Measurements from ENCODE around the gene NAIF1.

Gene NAIF1

GRCh38 chr9:128056887-128057723, 10.0 kb downstream of the NAIF1 start:
- Histone ChIP-seq H3K4me3 (ENCODE audit: severe bottlenecking) (no peak overlapping the region), H3K27ac (ENCODE audit: poor library complexity, severe bottlenecking) (no peak overlapping the region), H3K9me3 (ENCODE audit: severe bottlenecking) (no peaks in the 10 kb centered on the region), H3K4me1 (ENCODE audit: insufficient read depth, poor library complexity, severe bottlenecking) (no peaks in the 10 kb centered on the region), H3K27me3 (ENCODE audit: insufficient read depth, poor library complexity, severe bottlenecking) (no peaks in the 10 kb centered on the region), H3K36me3 (ENCODE audit: low read depth) (no peaks in the 10 kb centered on the region)
- no peak for DNase-seq (ENCODE audit: low spot score)
- no peak for TF ChIP-seq CTCF (IDR thresholded peaks at IDR 0.05; ENCODE audit: poor library complexity, severe bottlenecking)
- ATAC-seq (ENCODE audit: low read depth): no peak

GRCh38 chr9:128056086-128056485, 11.0 kb downstream of the NAIF1 start:
- ATAC-seq (ENCODE audit: low read depth) (no peak), DNase-seq (ENCODE audit: low spot score) (no peak)
- no peak for TF ChIP-seq CTCF (IDR thresholded peaks at IDR 0.05; ENCODE audit: poor library complexity, severe bottlenecking)
- no peak overlapping the region for H3K27ac ChIP-seq (ENCODE audit: poor library complexity, severe bottlenecking)
- no peaks in the 10 kb centered on the region for H3K27me3 ChIP-seq (ENCODE audit: insufficient read depth, poor library complexity, severe bottlenecking)
- no peaks in the 10 kb centered on the region for H3K9me3 ChIP-seq (ENCODE audit: severe bottlenecking)
- H3K4me3 ChIP-seq (ENCODE audit: severe bottlenecking): no peak overlapping the region
- H3K4me1 ChIP-seq (ENCODE audit: insufficient read depth, poor library complexity, severe bottlenecking): peaks cover 2% of the 10 kb centered on the region
- H3K36me3 ChIP-seq (ENCODE audit: low read depth): no peaks in the 10 kb centered on the region

- TF ChIP-seq CTCF (IDR thresholded peaks at IDR 0.05; ENCODE audit: poor library complexity, severe bottlenecking): no peak
- no peaks in the 10 kb centered on the region for H3K9me3 ChIP-seq (ENCODE audit: severe bottlenecking)
- H3K36me3 ChIP-seq (ENCODE audit: low read depth): no peaks in the 10 kb centered on the region
- no peak overlapping the region for H3K4me3 ChIP-seq (ENCODE audit: severe bottlenecking)
- ATAC-seq (ENCODE audit: low read depth) (no peak), DNase-seq (ENCODE audit: low spot score) (no peak)
- H3K27me3 ChIP-seq (ENCODE audit: insufficient read depth, poor library complexity, severe bottlenecking): no peaks in the 10 kb centered on the region
- no peak overlapping the region for H3K27ac ChIP-seq (ENCODE audit: poor library complexity, severe bottlenecking)
- H3K4me1 ChIP-seq (ENCODE audit: insufficient read depth, poor library complexity, severe bottlenecking): peaks cover 8% of the 10 kb centered on the region
Observed at GRCh38 chr9:128055344-128056040, 11.6 kb downstream of the NAIF1 start.

- Histone ChIP-seq H3K4me3 (ENCODE audit: severe bottlenecking) (no peak overlapping the region), H3K36me3 (ENCODE audit: low read depth) (no peaks in the 10 kb centered on the region), H3K4me1 (ENCODE audit: insufficient read depth, poor library complexity, severe bottlenecking) (peaks cover 8% of the 10 kb centered on the region), H3K27me3 (ENCODE audit: insufficient read depth, poor library complexity, severe bottlenecking) (no peaks in the 10 kb centered on the region), H3K9me3 (ENCODE audit: severe bottlenecking) (no peaks in the 10 kb centered on the region), H3K27ac (ENCODE audit: poor library complexity, severe bottlenecking) (no peak overlapping the region)
- no peak for DNase-seq (ENCODE audit: low spot score)
- ATAC-seq (ENCODE audit: low read depth): no peak
- TF ChIP-seq CTCF (IDR thresholded peaks at IDR 0.05; ENCODE audit: poor library complexity, severe bottlenecking): no peak
Observed at GRCh38 chr9:128054087-128054486, 13.0 kb downstream of the NAIF1 start.

GRCh38 chr9:128053560-128053959, 13.6 kb downstream of the NAIF1 start:
- no peak for ATAC-seq (ENCODE audit: low read depth)
- H3K4me1 ChIP-seq (ENCODE audit: insufficient read depth, poor library complexity, severe bottlenecking): peaks cover 8% of the 10 kb centered on the region
- H3K36me3 ChIP-seq (ENCODE audit: low read depth): no peaks in the 10 kb centered on the region
- H3K27me3 ChIP-seq (ENCODE audit: insufficient read depth, poor library complexity, severe bottlenecking): no peaks in the 10 kb centered on the region
- H3K4me3 ChIP-seq (ENCODE audit: severe bottlenecking): no peak overlapping the region
- H3K9me3 ChIP-seq (ENCODE audit: severe bottlenecking): no peaks in the 10 kb centered on the region
- DNase-seq (ENCODE audit: low spot score): no peak
- no peak for TF ChIP-seq CTCF (IDR thresholded peaks at IDR 0.05; ENCODE audit: poor library complexity, severe bottlenecking)
- no peak overlapping the region for H3K27ac ChIP-seq (ENCODE audit: poor library complexity, severe bottlenecking)

Measured in RWPE2 (cell line).